Suprapubic skin (tissue), 4 donors: Measurements from ENCODE around the gene ZNF304.

Experiments used
- EP300 ChIP-seq: sonication (generic); formaldehyde crosslinking; IDR thresholded peaks from one replicate; pipeline ENCODE4 v1.6.1; 2017; ENCODE audit warnings: antibody characterized with exemption
- POLR2A ChIP-seq, 2 donors: fragments of 450-650 bp; IDR thresholded peaks; one replicate each; pipeline ENCODE4 v1.6.1; 2017; ENCODE audit warnings: antibody characterized with exemption in 2 of 2, mild to moderate bottlenecking in 2 of 2, moderate library complexity in 2 of 2
- POLR2AphosphoS5 ChIP-seq, 3 donors: sonication (generic); formaldehyde crosslinking; IDR thresholded peaks; one replicate each; pipeline ENCODE4 v1.6.1; 2017; ENCODE audit warnings: antibody characterized with exemption in 3 of 3
- TF ChIP-seq, protein P1 (sequence below), 2 donors: fragments of 200-600 bp in 1 of 2; fragments of 450-650 bp in 1 of 2; sonication (generic) in 1 of 2; IDR thresholded peaks; one replicate each; pipeline ENCODE4 v1.5.1; 2016 to 2019; ENCODE audit warnings: antibody characterized with exemption in 2 of 2, mild to moderate bottlenecking in 1 of 2, moderate library complexity in 1 of 2

DNA sequence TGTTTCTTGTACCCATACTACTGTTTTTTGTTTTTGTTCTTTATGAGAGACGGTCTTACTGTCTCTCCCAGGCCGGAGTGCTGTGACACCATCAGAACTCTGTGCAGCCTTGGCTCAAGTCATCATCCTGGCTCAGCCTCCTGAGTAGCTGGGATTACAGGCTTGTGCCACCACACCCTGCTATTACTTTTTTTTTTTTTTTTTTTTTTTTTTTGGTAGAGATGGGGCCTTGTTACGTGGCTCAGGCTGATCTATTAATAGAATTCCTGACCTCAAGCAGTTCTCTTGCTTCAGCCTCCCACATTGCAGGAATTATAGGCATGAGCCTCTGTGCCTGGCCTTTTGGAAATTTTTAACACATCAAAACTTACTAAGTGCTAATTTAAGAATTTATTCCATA is 2.9 kb upstream of the ZNF304 start:
- TF ChIP-seq, protein P1, sequence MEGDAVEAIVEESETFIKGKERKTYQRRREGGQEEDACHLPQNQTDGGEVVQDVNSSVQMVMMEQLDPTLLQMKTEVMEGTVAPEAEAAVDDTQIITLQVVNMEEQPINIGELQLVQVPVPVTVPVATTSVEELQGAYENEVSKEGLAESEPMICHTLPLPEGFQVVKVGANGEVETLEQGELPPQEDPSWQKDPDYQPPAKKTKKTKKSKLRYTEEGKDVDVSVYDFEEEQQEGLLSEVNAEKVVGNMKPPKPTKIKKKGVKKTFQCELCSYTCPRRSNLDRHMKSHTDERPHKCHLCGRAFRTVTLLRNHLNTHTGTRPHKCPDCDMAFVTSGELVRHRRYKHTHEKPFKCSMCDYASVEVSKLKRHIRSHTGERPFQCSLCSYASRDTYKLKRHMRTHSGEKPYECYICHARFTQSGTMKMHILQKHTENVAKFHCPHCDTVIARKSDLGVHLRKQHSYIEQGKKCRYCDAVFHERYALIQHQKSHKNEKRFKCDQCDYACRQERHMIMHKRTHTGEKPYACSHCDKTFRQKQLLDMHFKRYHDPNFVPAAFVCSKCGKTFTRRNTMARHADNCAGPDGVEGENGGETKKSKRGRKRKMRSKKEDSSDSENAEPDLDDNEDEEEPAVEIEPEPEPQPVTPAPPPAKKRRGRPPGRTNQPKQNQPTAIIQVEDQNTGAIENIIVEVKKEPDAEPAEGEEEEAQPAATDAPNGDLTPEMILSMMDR (IDR thresholded peaks at IDR 0.05), result no peak
- TF ChIP-seq POLR2A (IDR thresholded peaks at IDR 0.05) (no peak), POLR2AphosphoS5 (IDR thresholded peaks at IDR 0.05) (no peak), EP300 (no peak)
